GM12865 (cell line): ENCODE measurements around the gene HEG1.

Source experiments
- DNase-seq: peaks from one replicate; pipeline ENCODE4 v3.0.0; 2010; ENCODE audit warnings: low read depth
- H3K4me3 ChIP-seq: 2 replicates; pipeline ENCODE4 v1.5.1; 2011; ENCODE audit warnings: mild to moderate bottlenecking, low read depth, low read length, control low read depth
- CTCF ChIP-seq: IDR thresholded peaks from 2 replicates; pipeline ENCODE4 v1.5.1; 2011; ENCODE audit warnings: low read length, control low read depth, low read depth, inconsistent platforms; ENCODE audit not compliant: insufficient read depth; ENCODE audit errors: missing control alignments

The HEG1 gene

GRCh38 chr3:125022206-125022605, 33.6 kb downstream of the HEG1 start:
- no peak overlapping the region for H3K4me3 ChIP-seq
- no peak for TF ChIP-seq CTCF
- peak; percentile 28 for DNase-seq

GRCh38 chr3:125019271-125019670, 36.5 kb downstream of the HEG1 start:
- no peak for TF ChIP-seq CTCF
- peak; percentile 37 for DNase-seq
- no peak overlapping the region for H3K4me3 ChIP-seq

GRCh38 chr3:125017406-125017805, 38.4 kb downstream of the HEG1 start:
- no peak for TF ChIP-seq CTCF
- no peak for DNase-seq
- no peak overlapping the region for H3K4me3 ChIP-seq

GRCh38 chr3:125014570-125015179, 41.1 kb downstream of the HEG1 start:
- no peak overlapping the region for H3K4me3 ChIP-seq

GRCh38 chr3:125013095-125013494, 42.7 kb downstream of the HEG1 start:
- no peak for TF ChIP-seq CTCF
- no peak overlapping the region for H3K4me3 ChIP-seq
- no peak for DNase-seq

More at GRCh38 chr3:125014570-125015179, 41.1 kb downstream of the HEG1 start:
- no peak for DNase-seq
- TF ChIP-seq CTCF = no peak

- no peak overlapping the region for H3K4me3 ChIP-seq
- no peak for DNase-seq
- TF ChIP-seq CTCF = no peak
These were observed 43.9 kb downstream of the HEG1 start for GRCh38 chr3:125011941-125012340.

GRCh38 chr3:125010393-125010792, 45.4 kb downstream of the HEG1 start:
- H3K4me3 ChIP-seq = no peak overlapping the region
- DNase-seq = no peak
- TF ChIP-seq CTCF = no peak
